ENCODE data around the gene NEURL4. TPM values are rescaled to one million over a fixed set of nuclear protein-coding genes. Genes with fewer than 3 reads are reported as not detected.

Gene NEURL4
- total RNA-seq, 1 experiment from 2014 or later: 9.8 TPM

- no peak for DNase-seq (ENCODE audit: low spot score)
Measured at GRCh38 chr17:7323731-7324437, 5.3 kb downstream of the NEURL4 start.

GRCh38 chr17:7322520-7323194, 6.5 kb downstream of the NEURL4 start:
- no peak for DNase-seq (ENCODE audit: low spot score)

GRCh38 chr17:7321466-7321865, 7.7 kb downstream of the NEURL4 start:
- no peak for DNase-seq (ENCODE audit: low spot score)

GRCh38 chr17:7318121-7318860, 10.8 kb downstream of the NEURL4 start:
- no peak for DNase-seq (ENCODE audit: low spot score)

GRCh38 chr17:7317161-7317803, 11.9 kb downstream of the NEURL4 start:
- no peak for DNase-seq (ENCODE audit: low spot score)

GRCh38 chr17:7315570-7316235, 13.4 kb downstream of the NEURL4 start:
- DNase-seq (ENCODE audit: low spot score): no peak

GRCh38 chr17:7314719-7315569, 14.2 kb downstream of the NEURL4 start, which contains the start of gene GPS2:
TSS of gene GPS2 (minus strand) at chr17:7315360. CDS start at chr17:7315052, 308 bp downstream.
- peak; percentile 60 for DNase-seq (ENCODE audit: low spot score)

- peak; percentile 26 for DNase-seq (ENCODE audit: low spot score)
Measured at GRCh38 chr17:7313890-7314718, 15.0 kb downstream of the NEURL4 start.

GRCh38 chr17:7313088-7313889, 15.8 kb downstream of the NEURL4 start:
- DNase-seq (ENCODE audit: low spot score): peak; percentile 14

- DNase-seq (ENCODE audit: low spot score): no peak
Measured at GRCh38 chr17:7312432-7313087, 16.6 kb downstream of the NEURL4 start.

- DNase-seq (ENCODE audit: low spot score): no peak
Measured at GRCh38 chr17:7311110-7311705, 17.9 kb downstream of the NEURL4 start.

- no peak for DNase-seq (ENCODE audit: low spot score)
Measured at GRCh38 chr17:7309628-7310027, 19.5 kb downstream of the NEURL4 start.

GRCh38 chr17:7308625-7309433, 20.3 kb downstream of the NEURL4 start:
- DNase-seq (ENCODE audit: low spot score): peak; percentile 82

- DNase-seq (ENCODE audit: low spot score): no peak
Measured at GRCh38 chr17:7307686-7308624, 21.2 kb downstream of the NEURL4 start.

GRCh38 chr17:7306911-7307685, 22.0 kb downstream of the NEURL4 start, which contains the start of gene EIF5A:
TSS of gene EIF5A (plus strand) at chr17:7307628. CDS start at chr17:7309636, 2,008 bp downstream.
- DNase-seq (ENCODE audit: low spot score): peak; percentile 100

Data from A172 (cell line).